Lower lobe of right lung (tissue), 2 donors: Measurements from ENCODE around the gene LYPD1. TPM values are rescaled to one million over a fixed set of nuclear protein-coding genes. Genes with fewer than 3 reads are reported as not detected.

ENCODE experiments used
- ATAC-seq, 2 donors: fragments of 200-7000 bp; cut with Tn5 transposase; one replicate each; pipeline ENCODE4 v1.9.1; 2020 to 2022; ENCODE audit warnings: mild to moderate bottlenecking in 2 of 2, moderate library complexity in 2 of 2
- DNase-seq: peaks from one replicate; pipeline ENCODE4 v3.0.0-alpha.2; 2020
- H3K27ac ChIP-seq: fragments of 200-600 bp; one replicate; pipeline ENCODE4 v1.8.0; 2022
- H3K27me3 ChIP-seq: fragments of 200-600 bp; one replicate; pipeline ENCODE4 v1.8.0; 2022; ENCODE audit warnings: low read depth
- H3K36me3 ChIP-seq: fragments of 200-600 bp; one replicate; pipeline ENCODE4 v1.8.0; 2022; ENCODE audit warnings: mild to moderate bottlenecking
- H3K4me1 ChIP-seq: fragments of 200-600 bp; one replicate; pipeline ENCODE4 v1.8.0; 2022
- H3K4me3 ChIP-seq: fragments of 200-600 bp; one replicate; pipeline ENCODE4 v1.8.0; 2022; ENCODE audit warnings: mild to moderate bottlenecking
- H3K9me3 ChIP-seq: fragments of 200-600 bp; one replicate; pipeline ENCODE4 v1.8.0; 2022
- CTCF ChIP-seq: fragments of 200-600 bp; IDR thresholded peaks from one replicate; pipeline ENCODE4 v1.8.0; 2022; ENCODE audit warnings: antibody characterized with exemption, mild to moderate bottlenecking
- intact Hi-C: fragments of 100-400 bp; cut with DNase I; formaldehyde crosslinking; loops from one replicate; pipeline ENCODE4 v1.11.0; 2022
- total RNA-seq: library from RNA; stranded (reverse); fragmentation: NEBNext Ultra II Directional; extraction: Animal tissue kit (Norgen Biotek cat#: 25700); gene quantifications from one replicate; pipeline ENCODE4 v1.2.1, GENCODE V29; 2021
- donor health status: DM: no; HTN: yes; CAD: no; lungs with severe emphysema.

Gene LYPD1
- total RNA-seq, 1 donor from 2014 or later = 1.5 TPM

DNA sequence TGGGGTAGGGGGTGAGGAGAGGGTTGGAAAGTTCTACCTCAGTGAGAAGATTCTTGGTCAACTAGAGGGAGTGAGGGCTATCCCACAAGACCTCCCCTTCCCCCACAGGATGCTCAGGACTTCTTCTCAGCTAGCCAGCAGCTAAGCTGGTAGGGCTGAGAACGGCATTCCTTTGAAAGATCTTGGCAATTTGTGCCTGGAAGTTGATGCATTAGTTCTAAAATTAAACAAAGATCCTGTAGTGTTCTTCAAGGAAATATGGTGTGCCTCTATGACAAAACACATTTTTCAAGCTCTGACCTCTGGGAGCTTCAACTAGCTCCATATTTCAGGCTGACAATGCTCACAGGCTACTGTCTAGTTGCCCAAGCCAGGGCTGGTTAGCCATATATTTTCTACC, 2.3 kb downstream of the LYPD1 start:
- no peak for DNase-seq

GRCh38 chr2:132665401-132666140, 4.4 kb downstream of the LYPD1 start:
- Histone ChIP-seq H3K27ac (no peak overlapping the region), H3K4me1 (peaks cover 21% of the 10 kb centered on the region), H3K9me3 (no peaks in the 10 kb centered on the region), H3K27me3 (peaks cover 41% of the 10 kb centered on the region), H3K36me3 (no peaks in the 10 kb centered on the region), H3K4me3 (no peak overlapping the region)
- intact Hi-C loops = no loop called here
- no peak for DNase-seq
- no peak for ATAC-seq
- no peak for TF ChIP-seq CTCF

More for the DNA sequence above, 2.3 kb downstream of the LYPD1 start:
- ATAC-seq = no peak
- Histone ChIP-seq H3K27me3 (peaks cover 50% of the 10 kb centered on the region), H3K36me3 (no peaks in the 10 kb centered on the region), H3K4me1 (peaks cover 28% of the 10 kb centered on the region), H3K27ac (no peak overlapping the region), H3K4me3 (no peak overlapping the region), H3K9me3 (no peaks in the 10 kb centered on the region)
- TF ChIP-seq CTCF = no peak
- intact Hi-C loops = no loop called here

DNA sequence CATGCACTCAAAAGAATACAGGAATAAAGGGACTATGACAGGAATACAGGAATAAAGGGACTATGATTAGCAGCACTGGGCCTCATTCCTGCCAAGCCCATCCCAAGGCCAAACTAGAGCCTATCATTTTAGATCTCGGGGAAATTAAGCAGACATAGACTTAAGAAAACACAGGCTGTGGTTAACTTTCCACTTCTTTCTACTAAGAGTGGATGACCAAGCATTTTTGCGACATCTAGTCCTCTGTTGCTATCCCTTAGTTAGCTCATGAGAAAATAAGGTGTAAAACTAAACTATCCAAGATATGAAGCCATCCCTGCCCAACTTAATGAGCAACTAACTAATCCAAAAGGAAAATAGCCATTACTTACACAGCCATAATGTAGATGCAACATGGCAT, 5.9 kb downstream of the LYPD1 start:
- H3K36me3 ChIP-seq = no peaks in the 10 kb centered on the region
- H3K27ac ChIP-seq = no peak overlapping the region
- no peak for ATAC-seq
- no peak for DNase-seq
- H3K27me3 ChIP-seq = peaks cover 26% of the 10 kb centered on the region
- intact Hi-C loops = no loop called here
- no peak overlapping the region for H3K4me3 ChIP-seq
- H3K9me3 ChIP-seq = no peaks in the 10 kb centered on the region
- H3K4me1 ChIP-seq = peaks cover 8% of the 10 kb centered on the region
- no peak for TF ChIP-seq CTCF

DNA sequence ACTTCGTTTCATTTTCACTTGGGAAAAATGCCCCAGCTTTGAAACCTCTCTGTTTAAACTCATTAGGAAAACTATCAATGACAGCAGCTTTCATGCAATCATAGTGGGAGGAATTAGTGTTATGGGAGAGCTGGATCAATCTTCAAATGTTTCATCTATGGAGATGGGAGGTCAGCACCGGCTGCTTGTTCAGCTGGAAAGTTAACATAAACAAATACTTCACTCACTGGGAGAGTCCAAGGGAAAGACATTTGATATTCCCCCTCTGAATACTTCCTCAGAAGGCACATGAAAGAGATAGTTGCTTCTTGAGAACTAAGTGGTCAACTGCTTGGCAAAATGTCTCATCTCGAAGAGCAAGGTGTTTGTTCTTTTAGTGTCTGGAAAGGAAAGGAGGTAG, 7.3 kb downstream of the LYPD1 start:
- DNase-seq (no peak), ATAC-seq (no peak)
- H3K27ac ChIP-seq = no peak overlapping the region
- intact Hi-C loops = no loop called here
- H3K4me1 ChIP-seq = no peaks in the 10 kb centered on the region
- peaks cover 13% of the 10 kb centered on the region for H3K27me3 ChIP-seq
- no peak for TF ChIP-seq CTCF
- no peak overlapping the region for H3K4me3 ChIP-seq
- H3K9me3 ChIP-seq = no peaks in the 10 kb centered on the region
- no peaks in the 10 kb centered on the region for H3K36me3 ChIP-seq

- intact Hi-C loops = no loop called here
- Histone ChIP-seq H3K4me1 (no peaks in the 10 kb centered on the region), H3K27ac (no peak overlapping the region), H3K36me3 (no peaks in the 10 kb centered on the region), H3K4me3 (no peak overlapping the region), H3K9me3 (no peaks in the 10 kb centered on the region), H3K27me3 (no peaks in the 10 kb centered on the region)
- TF ChIP-seq CTCF = no peak
- ATAC-seq = no peak
- no peak for DNase-seq
Measured at GRCh38 chr2:132659331-132659730, 10.7 kb downstream of the LYPD1 start.
